ENCODE results near the gene SUCO.

Gene SUCO

GRCh38 chr1:172600615-172601014 is 67.7 kb downstream of the SUCO start:
- no peak for TF ChIP-seq CTCF (IDR thresholded peaks at IDR 0.05; ENCODE audit: low read depth, low read length, missing control alignments)
- DNase-seq (ENCODE audit: extremely low read depth, low read depth) = no peak

GRCh38 chr1:172601046-172601630 is 68.2 kb downstream of the SUCO start:
- TF ChIP-seq CTCF (IDR thresholded peaks at IDR 0.05; ENCODE audit: low read depth, low read length, missing control alignments) = no peak
- no peak for DNase-seq (ENCODE audit: extremely low read depth, low read depth)
- H3K4me3 ChIP-seq (replicated peaks; ENCODE audit: low read depth, low read length) = no peak overlapping the region

More at GRCh38 chr1:172600615-172601014, 67.7 kb downstream of the SUCO start:
- no peak overlapping the region for H3K4me3 ChIP-seq (replicated peaks; ENCODE audit: low read depth, low read length)

GRCh38 chr1:172602706-172603105 is 69.8 kb downstream of the SUCO start:
- H3K4me3 ChIP-seq (replicated peaks; ENCODE audit: low read depth, low read length) = no peak overlapping the region
- DNase-seq (ENCODE audit: extremely low read depth, low read depth) = no peak
- no peak for TF ChIP-seq CTCF (IDR thresholded peaks at IDR 0.05; ENCODE audit: low read depth, low read length, missing control alignments)

- no peak overlapping the region for H3K4me3 ChIP-seq (replicated peaks; ENCODE audit: low read depth, low read length)
- no peak for TF ChIP-seq CTCF (IDR thresholded peaks at IDR 0.05; ENCODE audit: low read depth, low read length, missing control alignments)
- DNase-seq (ENCODE audit: extremely low read depth, low read depth) = no peak
Observed at GRCh38 chr1:172603816-172604215, 70.9 kb downstream of the SUCO start.

- no peak overlapping the region for H3K4me3 ChIP-seq (replicated peaks; ENCODE audit: low read depth, low read length)
- TF ChIP-seq CTCF (IDR thresholded peaks at IDR 0.05; ENCODE audit: low read depth, low read length, missing control alignments) = no peak
- no peak for DNase-seq (ENCODE audit: extremely low read depth, low read depth)
Observed at GRCh38 chr1:172605641-172606040, 72.7 kb downstream of the SUCO start.

- TF ChIP-seq CTCF (IDR thresholded peaks at IDR 0.05; ENCODE audit: low read depth, low read length, missing control alignments) = no peak
- no peak for DNase-seq (ENCODE audit: extremely low read depth, low read depth)
Observed at GRCh38 chr1:172607145-172607544, 74.2 kb downstream of the SUCO start.

GRCh38 chr1:172608098-172608601 is 75.2 kb downstream of the SUCO start:
- H3K4me3 ChIP-seq (replicated peaks; ENCODE audit: low read depth, low read length) = no peak overlapping the region
- TF ChIP-seq CTCF (IDR thresholded peaks at IDR 0.05; ENCODE audit: low read depth, low read length, missing control alignments) = no peak
- no peak for DNase-seq (ENCODE audit: extremely low read depth, low read depth)

More at GRCh38 chr1:172607145-172607544, 74.2 kb downstream of the SUCO start:
- H3K4me3 ChIP-seq (replicated peaks; ENCODE audit: low read depth, low read length) = no peak overlapping the region
